Esophagus squamous epithelium (tissue), 5 donors: ENCODE data around the gene ZNF750. TPM values are rescaled to one million over a fixed set of nuclear protein-coding genes. Genes with fewer than 3 reads are reported as not detected.

Source experiments
- DNase-seq: peaks from one replicate; lab custom pipeline; 2025; lab: John Stamatoyannopoulos, UW
- H3K27ac ChIP-seq, 4 donors: fragments of 200-600 bp; sonication (generic); one replicate each; pipeline ENCODE4 v1.5.1; 2016 to 2019; ENCODE audit warnings: mild to moderate bottlenecking in 1 of 4
- H3K27me3 ChIP-seq, 4 donors: fragments of 200-600 bp; sonication (generic); 1 replicate in 3 of 4; 2 replicates in 1 of 4; pipeline versions ENCODE4 v1.5.1 to v1.6.0; 2017 to 2021; ENCODE audit warnings: antibody characterized with exemption in 1 of 4
- H3K36me3 ChIP-seq, 3 donors: fragments of 200-600 bp; sonication (generic); one replicate each; pipeline ENCODE4 v1.5.1; 2016 to 2019
- H3K4me1 ChIP-seq, 3 donors: fragments of 200-600 bp; sonication (generic); one replicate each; pipeline ENCODE4 v1.5.1; 2017 to 2019
- H3K4me3 ChIP-seq, 4 donors: fragments of 200-600 bp; sonication (generic); 1 replicate in 3 of 4; 2 replicates in 1 of 4; pipeline ENCODE4 v1.5.1; 2016 to 2019; ENCODE audit warnings: mild to moderate bottlenecking in 2 of 4, moderate library complexity in 1 of 4
- H3K9me3 ChIP-seq, 3 donors: fragments of 200-600 bp; sonication (generic); one replicate each; pipeline ENCODE4 v1.5.1; 2016 to 2019
- CTCF ChIP-seq, 6 experiments: fragments of 450-650 bp in 4 of 6; fragments of 200-600 bp in 2 of 6; sonication (generic) in 2 of 6; IDR thresholded peaks; one replicate each; pipeline ENCODE4 v1.5.1; 2016 to 2019; ENCODE audit warnings: antibody characterized with exemption in 6 of 6, mild to moderate bottlenecking in 4 of 6, moderate library complexity in 4 of 6
- POLR2A ChIP-seq, 4 donors: fragments of 450-650 bp; IDR thresholded peaks; one replicate each; pipeline ENCODE4 v1.6.1; 2017; ENCODE audit warnings: antibody characterized with exemption in 4 of 4, mild to moderate bottlenecking in 4 of 4, moderate library complexity in 3 of 4
- WGBS, 2 donors: methylation state at CpG; one replicate each; pipeline ENCODE4 v1.1.5; 2018; 5-methylcytosine and 5-hydroxymethylcytosine counted together
- intact Hi-C: fragments of 100-400 bp; cut with DNase I; formaldehyde crosslinking; loops from one replicate; pipeline ENCODE4 v1.15.0; 2022
- total RNA-seq, 4 donors: library from RNA; depleted of rRNA; stranded (reverse); fragments of >200 nt; gene quantifications; one replicate each; pipeline ENCODE4 v1.1.0, GENCODE V29; 2016
- donor health status: DM: yes; HTN: yes; CAD: no.

ZNF750 gene
- total RNA-seq, 4 donors from 2014 or later, result 55.4 to 253 (median 96.8) TPM

- no peak for DNase-seq
- no peaks in the 10 kb centered on the region for H3K27me3 ChIP-seq
- TF ChIP-seq CTCF (IDR thresholded peaks at IDR 0.05) (no peak), POLR2A (IDR thresholded peaks at IDR 0.05) (no peak)
- intact Hi-C loops, result no loop called here
- peak overlapping the region; percentile 5 to 95 (median 92) for H3K27ac ChIP-seq
- no peak overlapping the region for H3K4me3 ChIP-seq
- peaks cover 0 to 37% (median 6%) of the 10 kb centered on the region in 3 donors for H3K36me3 ChIP-seq
- WGBS, 2 donors, result 95 to 96% methylated on average over 11 to 18 of the region's 19 CpGs
- peaks cover 30 to 93% (median 34%) of the 10 kb centered on the region in 3 donors for H3K4me1 ChIP-seq
- H3K9me3 ChIP-seq, result no peaks in the 10 kb centered on the region
Measured at GRCh38 chr17:82873521-82873920, 33.7 kb upstream of the ZNF750 start.

GRCh38 chr17:82872591-82873520 is 33.0 kb upstream of the ZNF750 start:
- Histone ChIP-seq H3K4me1 (peaks cover 30 to 91% (median 34%) of the 10 kb centered on the region in 3 donors), H3K4me3 (no peak overlapping the region), H3K27ac (peak overlapping the region; percentile 2 to 95 (median 89)), H3K27me3 (no peaks in the 10 kb centered on the region), H3K9me3 (no peaks in the 10 kb centered on the region), H3K36me3 (peaks cover 0 to 37% (median 6%) of the 10 kb centered on the region in 3 donors)
- intact Hi-C loops, result no loop called here
- no peak for DNase-seq
- whole genome bisulfite sequencing, 2 donors, result 86% methylated on average over 7 to 14 of the region's 33 CpGs
- no peak for TF ChIP-seq POLR2A (IDR thresholded peaks at IDR 0.05)
- no peak for TF ChIP-seq CTCF (IDR thresholded peaks at IDR 0.05)

GRCh38 chr17:82871776-82872561 is 32.1 kb upstream of the ZNF750 start:
- peaks cover 0 to 37% (median 6%) of the 10 kb centered on the region in 3 donors for H3K36me3 ChIP-seq
- WGBS, 2 donors, result 93% methylated on average over 21 to 30 of the region's 41 CpGs
- intact Hi-C loops, result no loop called here
- H3K4me3 ChIP-seq, result no peak overlapping the region
- H3K27ac ChIP-seq, result peak overlapping the region; percentile 64 to 95 (median 89)
- H3K4me1 ChIP-seq, result peaks cover 24 to 91% (median 32%) of the 10 kb centered on the region in 3 donors
- no peak for DNase-seq
- no peaks in the 10 kb centered on the region for H3K9me3 ChIP-seq
- H3K27me3 ChIP-seq, result no peaks in the 10 kb centered on the region
- TF ChIP-seq CTCF (IDR thresholded peaks at IDR 0.05) (no peak), POLR2A (IDR thresholded peaks at IDR 0.05) (no peak)

- peak overlapping the region; percentile 64 to 95 (median 89) for H3K27ac ChIP-seq
- no peak for DNase-seq
- H3K4me3 ChIP-seq, result no peak overlapping the region
- peaks cover 27 to 91% (median 34%) of the 10 kb centered on the region in 3 donors for H3K4me1 ChIP-seq
- peaks cover 0 to 37% (median 6%) of the 10 kb centered on the region in 3 donors for H3K36me3 ChIP-seq
- H3K27me3 ChIP-seq, result no peaks in the 10 kb centered on the region
- WGBS, 2 donors, result 63 to 67% methylated on average over 14 to 16 of the region's 31 CpGs
- intact Hi-C loops, result no loop called here
- TF ChIP-seq POLR2A (IDR thresholded peaks at IDR 0.05) (no peak), CTCF (IDR thresholded peaks at IDR 0.05) (peak in 3 of 6 experiments; percentile 16 to 48 (median 33))
- H3K9me3 ChIP-seq, result no peaks in the 10 kb centered on the region
Measured at GRCh38 chr17:82871056-82871775, 31.4 kb upstream of the ZNF750 start.
